GM06990 (cell line): ENCODE data around the gene ALPL.

Experiments used
- DNase-seq: peaks from one replicate; pipeline ENCODE4 v3.0.0-alpha.2; 2011; ENCODE audit not compliant: insufficient read length; ENCODE audit errors: extremely low read depth
- H3K27me3 ChIP-seq: replicated peaks from 2 replicates; pipeline ENCODE4 v1.6.0; 2011; ENCODE audit warnings: low read length; ENCODE audit not compliant: control insufficient read depth, insufficient read depth
- H3K36me3 ChIP-seq: 2 replicates; pipeline ENCODE4 v1.5.1; 2011; ENCODE audit warnings: low read length; ENCODE audit not compliant: control insufficient read depth, insufficient read depth
- H3K4me3 ChIP-seq: replicated peaks from 2 replicates; pipeline ENCODE4 v1.5.1; 2011; ENCODE audit warnings: low read depth, mild to moderate bottlenecking, control low read depth, low read length
- CTCF ChIP-seq: IDR thresholded peaks from 2 replicates; pipeline ENCODE4 v1.5.1; 2011; ENCODE audit warnings: low read length, control low read depth, mild to moderate bottlenecking, inconsistent platforms; ENCODE audit not compliant: insufficient read depth, poor library complexity, severe bottlenecking

ALPL gene

GRCh38 chr1:21570885-21571284 lies 61.7 kb downstream of the ALPL start:
- DNase-seq: no peak
- TF ChIP-seq CTCF: no peak
- Histone ChIP-seq H3K27me3 (peaks cover 4% of the 10 kb centered on the region), H3K36me3 (no peaks in the 10 kb centered on the region), H3K4me3 (no peak overlapping the region)

DNA sequence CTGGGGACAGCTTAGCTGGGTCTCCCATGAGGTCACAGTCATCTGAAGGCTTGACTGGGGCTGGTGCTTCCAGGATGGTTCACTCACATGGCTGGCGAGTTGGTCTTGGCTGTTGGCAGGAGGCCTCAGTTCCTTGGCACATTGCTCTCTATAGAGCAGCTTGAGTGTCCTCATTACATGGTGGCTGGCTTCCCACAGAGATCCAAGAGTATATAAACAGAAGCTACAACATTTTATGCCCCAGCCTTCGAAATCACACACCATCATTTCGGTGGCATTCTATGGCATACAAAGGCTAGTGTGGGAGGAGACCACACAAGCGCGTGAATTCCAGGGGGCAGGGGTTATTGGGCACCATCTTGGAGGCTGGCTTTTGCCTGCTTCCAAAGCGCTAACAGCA lies 63.0 kb downstream of the ALPL start:
- H3K27me3 ChIP-seq: peaks cover 4% of the 10 kb centered on the region
- no peaks in the 10 kb centered on the region for H3K36me3 ChIP-seq
- DNase-seq: no peak

DNA sequence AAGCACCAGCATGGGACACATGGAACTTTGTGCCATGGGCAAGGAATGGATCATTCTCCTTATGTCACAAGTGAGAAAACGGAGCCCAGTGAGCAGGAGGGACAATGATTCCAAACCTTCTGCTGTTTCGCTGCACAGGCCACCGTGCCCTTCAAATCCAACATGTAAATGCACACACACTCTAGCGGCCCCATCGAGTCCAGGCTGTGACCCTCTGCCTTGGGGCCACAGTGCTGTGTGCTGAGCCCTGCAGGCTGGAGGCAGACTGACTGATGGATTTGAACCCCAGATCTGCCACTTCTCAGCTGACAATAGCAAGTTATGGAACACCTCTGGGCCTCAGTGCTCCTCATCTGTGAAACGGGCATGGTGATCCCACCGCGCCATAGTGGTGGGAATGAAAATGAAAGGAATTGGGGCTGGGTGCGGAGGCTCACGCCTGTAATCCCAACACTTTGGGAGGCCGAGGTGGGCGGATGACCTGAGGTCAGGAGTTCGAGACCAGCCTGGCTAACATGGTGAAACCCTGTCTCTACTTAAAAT lies 63.6 kb downstream of the ALPL start:
- H3K36me3 ChIP-seq: no peaks in the 10 kb centered on the region
- no peak for TF ChIP-seq CTCF
- DNase-seq: no peak
- H3K4me3 ChIP-seq: no peak overlapping the region
- H3K27me3 ChIP-seq: peaks cover 4% of the 10 kb centered on the region

More for the DNA sequence above, 63.0 kb downstream of the ALPL start:
- H3K4me3 ChIP-seq: no peak overlapping the region
- TF ChIP-seq CTCF: no peak

GRCh38 chr1:21573475-21573874 lies 64.3 kb downstream of the ALPL start:
- Histone ChIP-seq H3K27me3 (peaks cover 4% of the 10 kb centered on the region), H3K36me3 (no peaks in the 10 kb centered on the region), H3K4me3 (no peak overlapping the region)
- no peak for DNase-seq
- TF ChIP-seq CTCF: no peak

- TF ChIP-seq CTCF: peak; percentile 42
- Histone ChIP-seq H3K36me3 (no peaks in the 10 kb centered on the region), H3K27me3 (peaks cover 4% of the 10 kb centered on the region), H3K4me3 (no peak overlapping the region)
- no peak for DNase-seq
These were observed 64.8 kb downstream of the ALPL start for GRCh38 chr1:21573971-21574465.

- no peak for TF ChIP-seq CTCF
- peaks cover 3% of the 10 kb centered on the region for H3K27me3 ChIP-seq
- no peaks in the 10 kb centered on the region for H3K36me3 ChIP-seq
- no peak overlapping the region for H3K4me3 ChIP-seq
- DNase-seq: no peak
These were observed 65.4 kb downstream of the ALPL start for GRCh38 chr1:21574466-21575151.
